Rectal smooth muscle tissue (tissue), 1 donor: ENCODE data around the gene EPAS1.

Source experiments
- H3K27ac ChIP-seq: one replicate; pipeline ENCODE4 v1.7.0; 2013; ENCODE audit warnings: low read depth, low read length, inconsistent platforms
- H3K27me3 ChIP-seq: one replicate; pipeline ENCODE4 v1.7.0; 2013; ENCODE audit warnings: low read length; ENCODE audit not compliant: control insufficient read depth, insufficient read depth
- H3K36me3 ChIP-seq: one replicate; pipeline ENCODE4 v1.7.0; 2013; ENCODE audit warnings: low read length; ENCODE audit not compliant: control insufficient read depth, insufficient read depth
- H3K4me1 ChIP-seq: one replicate; pipeline ENCODE4 v1.7.0; 2013; ENCODE audit warnings: low read length; ENCODE audit not compliant: control insufficient read depth, insufficient read depth
- H3K4me3 ChIP-seq: one replicate; pipeline ENCODE4 v1.7.0; 2013; ENCODE audit warnings: low read length
- H3K9ac ChIP-seq: one replicate; pipeline ENCODE4 v1.7.0; 2013; ENCODE audit warnings: low read length

The EPAS1 gene

DNA sequence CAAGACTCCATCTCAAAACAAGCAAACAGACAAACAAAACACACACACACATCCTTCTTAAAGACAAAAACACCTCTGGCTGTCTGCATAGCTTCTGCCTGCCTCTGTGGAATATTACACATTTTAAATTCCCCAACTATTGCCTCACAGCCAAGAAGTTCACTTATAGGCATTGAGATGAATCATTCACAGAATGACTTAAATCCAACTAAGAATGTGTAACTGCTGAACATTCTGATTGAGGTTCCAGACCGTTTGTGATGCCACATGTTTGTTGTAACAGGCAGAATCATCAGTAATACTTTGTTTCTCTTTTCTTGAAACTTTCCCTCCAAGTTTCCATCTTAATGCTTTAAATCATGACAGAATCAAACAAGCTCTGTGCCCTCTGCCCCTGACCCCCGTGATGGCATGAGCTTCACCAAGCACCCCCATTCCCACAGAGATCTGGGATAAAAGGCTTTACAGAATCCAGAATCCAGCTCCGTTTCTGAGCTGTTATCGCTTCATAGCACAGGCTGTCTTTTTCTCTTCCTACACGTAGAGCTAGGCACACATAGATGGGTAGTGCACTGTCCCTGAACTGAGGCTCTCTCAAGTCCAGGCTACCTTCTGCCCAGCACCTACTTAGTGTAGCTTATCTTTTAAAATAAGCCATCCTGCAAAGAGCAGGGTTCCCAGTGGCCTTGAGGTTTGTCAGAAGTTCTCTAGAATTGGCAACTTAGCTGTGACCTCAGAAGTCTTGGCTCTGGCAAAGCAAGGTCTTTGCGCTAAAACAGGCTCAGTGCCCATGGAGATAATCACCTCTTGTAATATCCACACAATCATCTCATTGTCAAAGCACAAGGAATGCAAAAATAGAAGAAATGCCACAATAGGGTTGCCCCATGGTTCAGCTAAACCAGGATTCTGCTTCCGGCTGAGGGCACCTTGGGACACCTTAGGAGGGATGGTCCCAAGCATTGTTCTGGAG is 32.9 kb downstream of the EPAS1 start:
- Histone ChIP-seq H3K27ac (no peak overlapping the region), H3K9ac (no peak overlapping the region), H3K4me1 (peaks cover 7% of the 10 kb centered on the region), H3K36me3 (no peaks in the 10 kb centered on the region), H3K27me3 (no peaks in the 10 kb centered on the region), H3K4me3 (no peak overlapping the region)

GRCh38 chr2:46331109-46331766 is 34.0 kb downstream of the EPAS1 start:
- no peak overlapping the region for H3K27ac ChIP-seq
- no peaks in the 10 kb centered on the region for H3K36me3 ChIP-seq
- H3K27me3 ChIP-seq = no peaks in the 10 kb centered on the region
- H3K4me3 ChIP-seq = no peak overlapping the region
- H3K4me1 ChIP-seq = peaks cover 16% of the 10 kb centered on the region
- no peak overlapping the region for H3K9ac ChIP-seq

DNA sequence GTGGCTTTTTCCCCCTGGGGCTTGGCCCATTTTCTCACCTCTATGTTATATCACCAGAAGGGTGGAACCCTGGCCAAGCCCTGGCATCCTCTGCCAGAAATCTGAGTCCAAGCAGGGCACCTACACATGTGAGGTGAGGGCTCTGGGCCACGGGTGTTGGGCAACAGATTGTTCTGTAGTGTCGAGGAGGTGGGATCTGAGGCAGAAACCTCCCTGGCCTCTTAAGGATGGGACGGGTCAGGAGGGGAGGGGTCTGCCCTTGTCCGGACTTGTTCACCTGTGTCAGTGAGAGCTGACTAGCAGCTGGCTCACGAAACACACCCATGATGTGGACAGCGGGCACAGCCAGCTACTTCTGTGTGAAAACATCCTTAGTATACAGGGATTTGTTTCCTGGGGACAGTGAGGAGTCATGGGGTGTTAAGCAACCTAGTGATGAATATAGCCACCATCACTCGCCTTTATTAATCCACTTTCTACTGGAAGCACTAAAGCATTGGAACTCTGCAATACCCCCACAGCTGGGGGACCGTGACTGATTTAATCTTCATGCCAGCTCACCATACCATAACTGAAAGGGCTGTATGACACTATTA is 35.6 kb downstream of the EPAS1 start:
- Histone ChIP-seq H3K27ac (peak overlapping the region; percentile 7), H3K36me3 (no peaks in the 10 kb centered on the region), H3K4me1 (peaks cover 16% of the 10 kb centered on the region), H3K4me3 (no peak overlapping the region), H3K9ac (no peak overlapping the region), H3K27me3 (no peaks in the 10 kb centered on the region)

- H3K4me3 ChIP-seq = no peak overlapping the region
- H3K27me3 ChIP-seq = no peaks in the 10 kb centered on the region
- peak overlapping the region; percentile 34 for H3K27ac ChIP-seq
- H3K36me3 ChIP-seq = no peaks in the 10 kb centered on the region
- no peak overlapping the region for H3K9ac ChIP-seq
- peaks cover 16% of the 10 kb centered on the region for H3K4me1 ChIP-seq
Measured at GRCh38 chr2:46333912-46334311, 36.7 kb downstream of the EPAS1 start.

DNA sequence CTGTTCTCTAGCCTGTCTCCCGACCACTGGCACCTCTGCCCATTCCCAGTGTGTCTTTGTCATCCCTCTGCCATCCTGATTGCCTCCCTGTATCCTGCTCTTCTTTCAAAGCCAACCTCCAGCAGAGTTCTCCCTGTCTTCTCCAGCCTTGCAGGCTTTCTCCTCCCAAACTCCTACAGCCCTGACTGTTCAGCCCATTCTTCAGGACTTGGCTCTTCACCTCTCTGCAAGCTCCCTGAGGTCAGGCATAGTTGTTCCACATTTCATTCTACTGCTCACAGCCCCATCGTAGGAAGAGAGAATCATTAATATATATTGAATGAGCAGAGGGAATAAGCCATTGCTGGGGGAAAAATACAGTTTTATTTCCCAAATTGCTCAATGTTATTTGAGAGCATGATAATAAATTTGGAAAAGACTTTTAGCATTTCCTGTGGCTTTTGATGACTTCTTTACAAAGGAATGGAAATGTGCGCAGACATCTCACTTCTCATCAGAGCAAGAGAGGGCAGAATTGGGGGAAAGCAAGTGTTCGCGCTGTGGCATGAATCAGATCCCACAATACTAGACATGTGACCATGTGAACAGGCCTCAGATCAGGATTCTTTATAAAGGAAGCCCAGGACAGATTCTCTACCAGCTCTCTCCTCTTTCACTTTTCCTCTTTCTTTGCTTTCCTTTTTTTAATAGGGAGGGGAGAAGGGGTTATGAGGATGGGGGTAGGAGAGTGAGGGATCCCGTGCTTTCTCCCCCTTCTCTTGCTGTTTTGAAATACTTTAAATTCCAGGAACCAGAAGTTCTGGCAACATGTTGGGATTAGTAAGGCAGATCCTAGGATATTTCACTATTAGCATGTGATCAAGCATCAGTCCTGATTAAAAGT is 37.4 kb downstream of the EPAS1 start:
- Histone ChIP-seq H3K27me3 (no peaks in the 10 kb centered on the region), H3K36me3 (no peaks in the 10 kb centered on the region), H3K4me3 (peak overlapping the region; percentile 56), H3K9ac (no peak overlapping the region), H3K27ac (peak overlapping the region; percentile 64), H3K4me1 (peaks cover 16% of the 10 kb centered on the region)

DNA sequence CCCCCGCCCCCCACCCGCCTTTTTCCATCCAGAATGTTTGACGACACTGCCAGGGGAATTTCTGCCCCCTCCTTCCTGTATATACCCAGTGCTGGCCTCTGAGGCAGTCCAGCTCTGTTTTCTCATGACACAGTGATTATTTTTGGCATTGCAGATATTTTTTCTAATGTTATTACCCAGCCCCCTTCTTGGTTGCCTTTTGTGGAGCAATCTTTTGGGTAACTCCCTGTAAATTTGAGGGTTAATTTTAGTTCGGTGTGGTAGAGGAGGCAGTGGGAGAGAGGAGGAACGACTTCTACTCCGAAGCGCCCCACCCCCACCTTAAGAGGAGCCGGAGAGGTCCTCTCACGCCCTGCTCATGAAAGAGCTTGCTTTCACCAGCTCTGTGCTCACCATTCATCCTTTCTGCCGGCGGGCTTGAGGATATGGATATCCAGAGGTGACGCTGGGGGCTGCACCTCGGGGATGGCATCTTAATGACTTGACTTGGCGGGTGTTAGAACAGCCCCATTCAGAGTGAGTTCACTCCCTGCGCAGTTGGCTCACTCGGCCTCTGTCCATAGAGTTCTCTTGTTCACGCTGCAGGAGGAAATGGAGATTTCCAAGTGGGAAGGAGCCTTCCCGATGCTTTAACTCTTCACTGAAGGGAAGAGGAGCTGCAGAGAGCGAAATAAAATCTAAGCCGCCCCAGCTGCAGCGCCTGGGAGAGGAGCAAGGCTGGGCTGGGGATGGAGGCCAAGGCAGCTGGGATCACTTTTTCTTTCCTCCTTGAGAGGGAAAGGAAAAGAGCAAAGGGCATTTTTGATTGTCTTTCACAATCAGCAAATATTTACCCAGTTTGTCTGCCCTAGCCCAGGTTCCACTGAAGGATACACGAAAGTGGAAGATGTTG is 38.4 kb downstream of the EPAS1 start:
- H3K4me1 ChIP-seq = peaks cover 14% of the 10 kb centered on the region
- peak overlapping the region; percentile 56 for H3K4me3 ChIP-seq
- no peaks in the 10 kb centered on the region for H3K36me3 ChIP-seq
- no peaks in the 10 kb centered on the region for H3K27me3 ChIP-seq
- peak overlapping the region; percentile 64 for H3K27ac ChIP-seq
- H3K9ac ChIP-seq = peak overlapping the region; percentile 21

GRCh38 chr2:46336283-46336959 is 39.2 kb downstream of the EPAS1 start:
- no peaks in the 10 kb centered on the region for H3K36me3 ChIP-seq
- H3K4me1 ChIP-seq = peaks cover 12% of the 10 kb centered on the region
- H3K27ac ChIP-seq = peak overlapping the region; percentile 21
- no peaks in the 10 kb centered on the region for H3K27me3 ChIP-seq
- no peak overlapping the region for H3K9ac ChIP-seq
- H3K4me3 ChIP-seq = peak overlapping the region; percentile 56

- no peaks in the 10 kb centered on the region for H3K36me3 ChIP-seq
- H3K4me3 ChIP-seq = no peak overlapping the region
- H3K9ac ChIP-seq = no peak overlapping the region
- no peak overlapping the region for H3K27ac ChIP-seq
- H3K4me1 ChIP-seq = peaks cover 12% of the 10 kb centered on the region
- no peaks in the 10 kb centered on the region for H3K27me3 ChIP-seq
Measured at GRCh38 chr2:46337208-46337994, 40.2 kb downstream of the EPAS1 start.

- Histone ChIP-seq H3K36me3 (no peaks in the 10 kb centered on the region), H3K4me1 (peaks cover 12% of the 10 kb centered on the region), H3K27me3 (no peaks in the 10 kb centered on the region), H3K4me3 (no peak overlapping the region), H3K9ac (no peak overlapping the region), H3K27ac (no peak overlapping the region)
Measured at GRCh38 chr2:46338674-46339073, 41.5 kb downstream of the EPAS1 start.

DNA sequence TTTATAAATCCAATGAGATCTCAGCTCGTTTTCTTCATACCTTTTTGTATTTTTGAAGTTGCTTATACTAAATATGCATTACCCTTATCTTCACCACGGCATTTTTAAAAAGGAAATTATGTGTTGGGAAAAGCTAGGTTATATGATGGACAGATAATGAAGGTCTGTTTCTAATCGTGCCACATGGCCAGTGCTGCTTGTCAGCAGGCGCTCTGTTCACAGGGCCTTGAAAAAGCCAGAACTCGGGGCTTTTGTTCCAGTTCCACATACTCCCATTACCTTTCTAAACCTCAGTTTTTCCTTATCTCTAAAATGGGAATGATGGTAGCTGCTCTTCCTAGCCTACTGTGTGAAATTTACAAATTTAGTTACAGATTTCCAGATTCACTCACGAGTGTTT is 42.0 kb downstream of the EPAS1 start:
- H3K9ac ChIP-seq = no peak overlapping the region
- H3K36me3 ChIP-seq = no peaks in the 10 kb centered on the region
- peaks cover 12% of the 10 kb centered on the region for H3K4me1 ChIP-seq
- no peak overlapping the region for H3K4me3 ChIP-seq
- H3K27ac ChIP-seq = no peak overlapping the region
- H3K27me3 ChIP-seq = no peaks in the 10 kb centered on the region
